IPS-20b (cell line): ENCODE results near the gene TMEM125.

Experiments used
- H3K27ac ChIP-seq: one replicate; pipeline ENCODE4 v1.5.1; 2013; ENCODE audit warnings: low read length
- H3K27me3 ChIP-seq: 2 replicates; pipeline ENCODE4 v1.6.1; 2013; ENCODE audit warnings: mild to moderate bottlenecking, low read length, inconsistent platforms; ENCODE audit not compliant: insufficient read depth
- H3K36me3 ChIP-seq: 2 replicates; pipeline ENCODE4 v1.6.1; 2013; ENCODE audit warnings: low read depth, mild to moderate bottlenecking, inconsistent platforms, low read length, moderate library complexity; ENCODE audit not compliant: insufficient read depth
- H3K4me1 ChIP-seq: 2 replicates; pipeline ENCODE4 v1.6.1; 2013; ENCODE audit warnings: mild to moderate bottlenecking, control low read depth, inconsistent platforms, low read length, moderate library complexity; ENCODE audit not compliant: insufficient read depth
- H3K4me3 ChIP-seq: 2 replicates; pipeline ENCODE4 v1.5.1; 2013; ENCODE audit warnings: mild to moderate bottlenecking, low read length, inconsistent platforms
- H3K9ac ChIP-seq: 2 replicates; pipeline ENCODE4 v1.6.1; 2013; ENCODE audit warnings: low read depth, mild to moderate bottlenecking, inconsistent platforms, low read length, moderate library complexity
- H3K9me3 ChIP-seq: 2 replicates; pipeline ENCODE4 v1.6.1; 2013; ENCODE audit warnings: mild to moderate bottlenecking, low read depth, low read length, inconsistent platforms; ENCODE audit not compliant: insufficient read depth

The TMEM125 gene

DNA sequence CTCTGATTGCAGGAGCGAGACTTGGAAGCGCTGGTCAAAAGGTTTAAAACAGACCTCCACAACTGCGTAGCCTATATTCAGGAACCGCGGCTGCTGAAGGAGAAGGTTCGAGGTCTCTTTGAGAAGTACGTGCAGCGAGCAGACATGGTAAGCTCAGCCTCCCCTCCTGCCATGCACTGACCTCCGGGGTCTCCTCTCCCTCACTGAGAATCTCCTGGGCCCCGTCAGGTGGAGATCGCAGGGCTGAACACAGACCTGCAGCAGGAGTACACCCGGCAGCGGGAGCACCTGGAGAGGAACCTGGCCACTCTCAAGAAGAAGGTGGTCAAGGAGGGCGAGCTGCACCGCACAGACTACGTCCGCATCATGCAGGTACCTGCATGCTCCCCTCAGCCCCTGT lies 35.5 kb upstream of the TMEM125 start:
- Histone ChIP-seq H3K4me1 (peaks cover 7% of the 10 kb centered on the region; the same call in 1 of the 2 replicates), H3K9me3 (no peaks in the 10 kb centered on the region), H3K36me3 (no peaks in the 10 kb centered on the region), H3K4me3 (no peak overlapping the region), H3K9ac (no peak overlapping the region), H3K27ac (no peak overlapping the region), H3K27me3 (no peaks in the 10 kb centered on the region)

DNA sequence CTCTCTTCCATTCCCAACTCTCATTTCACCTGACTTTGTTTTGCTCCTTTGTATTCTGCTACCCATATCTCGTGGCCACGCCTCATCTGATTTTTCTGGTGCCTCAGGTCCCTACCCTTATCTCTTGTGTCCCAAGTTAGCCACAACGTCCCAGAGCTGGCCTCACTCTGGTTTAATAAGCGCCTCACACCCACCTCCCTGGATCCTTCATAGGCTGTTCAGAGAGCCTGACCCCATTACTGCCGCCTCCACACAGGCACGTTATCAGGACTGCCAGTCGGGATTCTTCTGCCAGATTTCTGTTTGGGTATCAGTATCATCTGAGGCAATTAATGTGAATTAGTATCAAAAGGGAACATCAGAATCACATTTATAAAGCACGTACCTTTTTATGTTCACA lies 34.7 kb upstream of the TMEM125 start:
- Histone ChIP-seq H3K27ac (no peak overlapping the region), H3K4me3 (no peak overlapping the region)

DNA sequence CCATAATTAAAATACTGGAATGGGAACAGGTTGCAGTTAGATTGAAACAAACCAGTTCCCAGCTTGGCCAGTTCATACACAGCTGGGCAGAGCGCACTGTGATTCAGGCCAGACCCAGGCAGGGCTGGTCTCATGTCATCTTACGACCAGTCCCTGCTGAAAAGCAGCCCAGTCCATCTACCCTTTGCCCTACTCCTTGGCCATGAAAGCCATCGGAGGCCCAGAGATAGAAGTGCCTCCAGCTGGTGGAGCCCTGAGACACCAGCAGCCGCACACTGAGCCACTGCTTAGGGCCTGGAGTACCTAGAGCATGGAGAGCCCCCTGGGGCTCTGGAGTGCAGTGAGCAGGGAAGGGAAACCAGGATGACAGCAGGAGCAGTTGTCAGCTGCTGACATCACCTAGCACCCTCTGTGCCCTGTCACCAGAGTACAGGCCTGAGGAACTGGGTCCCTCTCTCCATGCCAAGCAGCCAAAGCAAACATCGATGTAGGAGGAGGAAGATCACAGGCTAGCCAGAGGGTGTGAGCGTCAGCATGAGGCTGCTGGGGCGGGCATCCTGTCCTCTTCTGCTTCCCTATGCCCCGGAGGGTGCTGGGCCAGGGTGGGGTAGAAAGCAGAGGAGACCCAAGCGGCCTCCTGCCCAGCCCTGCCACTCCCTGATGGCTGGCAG lies 34.2 kb upstream of the TMEM125 start:
- Histone ChIP-seq H3K4me3 (no peak overlapping the region), H3K27ac (no peak overlapping the region), H3K27me3 (no peaks in the 10 kb centered on the region), H3K4me1 (no peaks in the 10 kb centered on the region), H3K9me3 (no peaks in the 10 kb centered on the region), H3K9ac (no peak overlapping the region), H3K36me3 (no peaks in the 10 kb centered on the region)

More for the DNA sequence above, 34.7 kb upstream of the TMEM125 start:
- Histone ChIP-seq H3K9me3 (no peaks in the 10 kb centered on the region), H3K27me3 (no peaks in the 10 kb centered on the region), H3K9ac (no peak overlapping the region), H3K4me1 (peaks cover 5% of the 10 kb centered on the region; the same call in 1 of the 2 replicates), H3K36me3 (no peaks in the 10 kb centered on the region)

DNA sequence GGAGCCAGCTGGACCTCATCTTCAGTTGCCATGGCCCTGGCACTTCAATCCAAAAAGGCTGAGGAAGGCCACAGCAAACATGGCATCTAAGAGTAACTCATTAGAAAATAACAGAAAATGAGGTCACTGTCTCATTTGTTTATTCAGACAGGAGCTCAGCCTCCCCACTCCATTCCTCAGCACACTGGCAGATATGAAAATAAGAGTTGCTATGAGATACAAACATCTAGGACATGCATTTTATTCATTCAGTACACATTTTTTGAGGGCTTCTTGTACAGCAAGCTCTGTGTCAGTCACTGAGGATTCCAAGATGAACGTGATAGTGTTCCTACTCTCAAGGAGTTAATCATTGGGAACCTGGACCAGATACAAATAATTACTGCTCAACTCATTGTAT lies 32.7 kb upstream of the TMEM125 start:
- Histone ChIP-seq H3K9ac (no peak overlapping the region), H3K27ac (no peak overlapping the region), H3K9me3 (no peaks in the 10 kb centered on the region), H3K36me3 (no peaks in the 10 kb centered on the region), H3K4me3 (no peak overlapping the region), H3K27me3 (no peaks in the 10 kb centered on the region), H3K4me1 (no peaks in the 10 kb centered on the region; the same call in 1 of the 2 replicates)

DNA sequence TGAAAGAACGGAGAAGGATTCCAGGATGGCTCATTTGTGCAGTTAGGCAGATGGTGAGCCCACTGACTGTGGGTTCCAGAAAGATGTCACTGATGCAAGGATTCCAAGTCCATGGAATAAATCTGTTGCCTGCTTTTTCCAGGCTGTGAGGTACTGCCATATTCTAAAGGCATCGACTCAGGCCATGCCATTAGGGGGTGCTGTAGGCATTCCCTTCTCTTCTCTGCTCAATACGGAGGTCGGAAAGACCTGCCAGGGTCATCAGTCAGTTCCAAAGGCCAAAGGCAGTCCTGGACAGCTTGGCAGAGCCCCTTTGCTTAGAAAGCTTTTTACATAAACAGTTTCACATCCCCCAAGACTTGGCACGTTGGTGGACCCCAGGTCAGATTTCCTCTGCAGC lies 31.7 kb upstream of the TMEM125 start:
- H3K4me1 ChIP-seq, result no peaks in the 10 kb centered on the region; the same call in 1 of the 2 replicates
- H3K36me3 ChIP-seq, result no peaks in the 10 kb centered on the region
- no peak overlapping the region for H3K4me3 ChIP-seq
- no peaks in the 10 kb centered on the region for H3K9me3 ChIP-seq
- no peak overlapping the region for H3K27ac ChIP-seq
- no peak overlapping the region for H3K9ac ChIP-seq
- no peaks in the 10 kb centered on the region for H3K27me3 ChIP-seq

DNA sequence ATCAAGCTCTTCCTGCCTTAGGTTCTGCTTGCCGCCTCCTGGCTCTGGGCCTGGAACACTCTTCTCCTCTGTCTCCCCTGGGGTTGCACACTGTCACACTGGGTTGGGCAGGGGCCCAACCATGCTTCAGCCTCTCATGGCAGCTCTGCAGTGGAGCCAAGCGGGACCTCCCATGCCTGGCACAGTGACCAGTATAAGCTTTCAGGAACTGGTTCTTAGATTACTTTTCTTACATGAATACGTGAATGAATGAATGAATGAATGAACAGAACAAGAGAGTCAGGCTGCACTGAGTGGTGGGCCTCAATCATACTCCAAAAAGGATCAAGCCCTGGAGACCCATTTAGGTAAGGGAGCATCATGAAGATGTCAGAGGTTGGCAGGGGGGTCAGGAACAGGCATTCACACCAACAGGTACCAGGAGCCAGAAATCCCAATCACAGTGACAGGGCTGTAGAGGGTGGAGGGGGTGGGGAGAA lies 30.8 kb upstream of the TMEM125 start:
- Histone ChIP-seq H3K9me3 (no peaks in the 10 kb centered on the region), H3K27me3 (no peaks in the 10 kb centered on the region), H3K36me3 (no peaks in the 10 kb centered on the region), H3K27ac (no peak overlapping the region), H3K4me1 (no peaks in the 10 kb centered on the region; the same call in 1 of the 2 replicates), H3K9ac (no peak overlapping the region), H3K4me3 (no peak overlapping the region)

DNA sequence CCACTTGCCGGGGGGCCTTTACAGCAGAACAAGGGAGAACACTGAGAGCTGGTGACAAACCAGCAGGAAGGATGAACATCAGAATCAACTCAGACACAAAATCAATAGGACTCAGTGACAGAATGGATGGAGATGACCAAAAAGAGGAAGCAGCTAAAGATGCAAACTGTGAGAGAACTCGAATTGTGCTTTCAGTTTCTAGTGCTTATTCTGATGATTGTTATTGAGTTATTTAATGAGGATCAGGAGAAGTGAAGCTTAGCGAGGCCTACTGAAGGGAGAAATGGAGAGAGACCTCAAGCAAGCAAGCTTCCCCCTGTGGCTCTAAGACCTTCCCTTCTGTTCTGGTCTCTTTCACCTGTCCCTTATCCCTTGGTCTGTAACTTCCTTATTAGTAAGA lies 30.3 kb upstream of the TMEM125 start:
- no peak overlapping the region for H3K27ac ChIP-seq

DNA sequence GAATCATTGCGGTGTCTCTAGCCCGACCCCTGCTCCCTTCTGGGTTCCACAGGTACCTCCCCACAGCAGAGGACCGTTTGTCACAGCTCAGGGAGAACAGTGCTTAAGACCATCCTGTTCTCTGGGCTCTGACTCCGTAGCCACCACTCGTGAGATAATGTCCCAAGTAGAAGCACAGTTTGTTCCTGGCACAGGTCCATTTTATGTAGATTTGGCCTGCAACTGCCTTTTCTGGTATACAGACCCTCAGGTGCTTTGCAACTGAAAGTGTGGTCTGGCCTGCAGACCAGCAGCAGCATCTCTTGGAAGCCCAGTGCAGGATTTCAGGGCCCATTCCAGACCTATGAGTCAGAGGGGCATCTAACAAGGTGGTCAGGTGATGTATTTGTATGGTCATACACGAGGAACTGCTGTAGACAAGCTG lies 28.4 kb upstream of the TMEM125 start:
- H3K4me1 ChIP-seq, result no peaks in the 10 kb centered on the region; the same call in 1 of the 2 replicates
- H3K27me3 ChIP-seq, result no peaks in the 10 kb centered on the region
- H3K27ac ChIP-seq, result no peak overlapping the region
- H3K9ac ChIP-seq, result no peak overlapping the region
- no peaks in the 10 kb centered on the region for H3K36me3 ChIP-seq
- no peak overlapping the region for H3K4me3 ChIP-seq
- H3K9me3 ChIP-seq, result peaks cover 17% of the 10 kb centered on the region

More for the DNA sequence above, 30.3 kb upstream of the TMEM125 start:
- no peak overlapping the region for H3K9ac ChIP-seq
- H3K36me3 ChIP-seq, result no peaks in the 10 kb centered on the region
- H3K4me3 ChIP-seq, result no peak overlapping the region
- no peaks in the 10 kb centered on the region for H3K27me3 ChIP-seq
- no peaks in the 10 kb centered on the region; the same call in 1 of the 2 replicates for H3K9me3 ChIP-seq
- H3K4me1 ChIP-seq, result no peaks in the 10 kb centered on the region; the same call in 1 of the 2 replicates

DNA sequence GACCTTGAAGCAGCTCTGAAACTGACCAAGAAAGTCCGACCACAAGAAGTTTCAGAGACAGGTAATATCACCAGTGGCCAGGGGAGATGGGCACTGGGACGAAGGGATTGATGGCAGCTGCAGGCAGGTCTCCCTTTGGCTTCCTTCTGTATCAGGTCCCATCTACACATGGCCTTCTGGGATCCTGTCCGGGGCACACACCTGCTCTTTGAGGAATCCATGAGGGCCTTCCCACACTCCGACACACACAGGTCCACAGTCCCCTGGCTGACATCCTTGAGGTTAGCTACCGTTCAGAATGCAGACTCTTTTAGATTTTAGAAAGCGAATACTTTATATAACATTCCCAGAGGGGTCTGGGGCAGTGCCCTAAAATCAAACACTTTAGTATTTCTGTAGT lies 26.5 kb upstream of the TMEM125 start:
- no peak overlapping the region for H3K27ac ChIP-seq
- no peaks in the 10 kb centered on the region; the same call in 1 of the 2 replicates for H3K4me1 ChIP-seq
- H3K9me3 ChIP-seq, result peaks cover 28% of the 10 kb centered on the region
- no peak overlapping the region for H3K9ac ChIP-seq
- H3K36me3 ChIP-seq, result no peaks in the 10 kb centered on the region
- no peaks in the 10 kb centered on the region for H3K27me3 ChIP-seq
- H3K4me3 ChIP-seq, result no peak overlapping the region

DNA sequence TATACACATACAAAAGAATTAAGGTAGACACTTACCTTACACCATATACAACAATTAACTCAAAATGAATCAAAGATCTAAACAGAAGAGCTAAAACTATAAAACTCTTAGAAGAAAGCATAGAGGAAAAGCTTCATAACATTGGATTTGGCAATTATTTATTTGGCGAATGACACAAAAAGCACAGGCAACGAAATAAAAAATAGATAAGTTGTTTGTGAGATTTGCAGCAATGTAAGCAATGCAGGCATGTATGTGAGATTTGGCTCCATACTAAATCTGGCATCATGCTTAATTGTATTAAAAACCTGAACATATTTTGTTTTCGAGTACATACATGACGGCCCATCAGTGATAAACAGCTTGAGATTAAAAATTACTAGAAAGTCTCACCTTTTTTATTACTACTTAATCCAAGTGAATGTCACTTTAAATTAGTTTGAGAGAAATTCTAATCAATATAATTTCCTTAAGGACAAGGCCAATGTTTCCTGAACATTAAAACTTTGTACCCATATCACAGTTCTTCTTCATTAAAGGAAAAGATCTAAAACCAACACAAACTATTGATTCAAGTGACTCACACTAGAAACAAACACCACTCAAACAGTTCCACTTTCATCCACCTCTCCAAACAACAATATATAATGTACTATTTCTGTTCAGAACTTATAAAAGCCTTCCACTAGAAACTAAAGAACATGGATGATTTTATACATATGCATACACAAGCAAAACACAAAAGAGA lies 23.1 kb upstream of the TMEM125 start:
- Histone ChIP-seq H3K9me3 (peaks cover 42% of the 10 kb centered on the region), H3K27me3 (no peaks in the 10 kb centered on the region), H3K9ac (no peak overlapping the region), H3K4me1 (no peaks in the 10 kb centered on the region; the same call in 1 of the 2 replicates), H3K36me3 (no peaks in the 10 kb centered on the region), H3K27ac (no peak overlapping the region), H3K4me3 (no peak overlapping the region)

DNA sequence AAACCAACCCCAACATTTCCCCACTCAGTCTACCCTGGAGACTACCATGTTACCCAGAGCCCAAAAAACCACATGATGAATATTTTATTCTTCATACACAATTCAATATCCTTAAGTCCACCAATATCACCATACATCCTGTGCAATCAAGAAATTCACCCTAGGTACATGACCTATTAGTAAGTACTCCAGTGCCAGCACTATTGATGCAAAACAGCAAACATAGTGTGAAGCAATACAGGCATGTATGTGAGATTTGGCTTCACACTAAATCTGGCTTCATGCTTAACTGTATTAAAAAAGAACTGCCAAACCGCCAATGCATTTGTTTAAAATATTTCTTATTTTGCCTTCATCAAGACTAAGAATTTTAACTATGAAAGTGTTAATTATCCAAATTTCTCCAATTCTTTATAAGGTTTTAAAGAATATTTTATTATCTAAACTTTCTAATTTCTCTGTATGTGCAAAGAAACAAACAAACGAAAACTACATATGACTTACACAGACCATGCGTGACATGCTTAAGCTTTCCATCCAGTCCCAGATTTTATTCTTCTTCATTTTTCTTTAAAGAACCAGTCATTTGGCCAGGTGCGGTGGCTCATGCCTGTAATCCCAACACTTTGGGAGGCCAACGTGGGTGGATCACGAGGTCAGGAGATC lies 22.4 kb upstream of the TMEM125 start:
- H3K27me3 ChIP-seq, result no peaks in the 10 kb centered on the region
- no peak overlapping the region for H3K4me3 ChIP-seq
- no peak overlapping the region for H3K27ac ChIP-seq
- no peaks in the 10 kb centered on the region for H3K36me3 ChIP-seq
- peaks cover 42% of the 10 kb centered on the region for H3K9me3 ChIP-seq
- H3K9ac ChIP-seq, result no peak overlapping the region
- no peaks in the 10 kb centered on the region for H3K4me1 ChIP-seq
